PC-3 (cell line): ENCODE results near the gene KLF16.

Experiments
- EZH2phosphoT487 ChIP-seq: fragments of 300-600 bp; sonication (generic); IDR thresholded peaks from 2 replicates; pipeline ENCODE4 v1.6.1; 2018; ENCODE audit warnings: mild to moderate bottlenecking, antibody characterized with exemption, low read length, borderline replicate concordance
- TF ChIP-seq, protein P1 (sequence below): fragments of 300-600 bp; sonication (generic); conservative IDR thresholded peaks from 2 replicates; pipeline ENCODE4 v1.5.1; 2017; ENCODE audit warnings: antibody characterized with exemption, low read depth, mild to moderate bottlenecking, low read length

- no peak for TF ChIP-seq EZH2phosphoT487
- TF ChIP-seq, protein P1, sequence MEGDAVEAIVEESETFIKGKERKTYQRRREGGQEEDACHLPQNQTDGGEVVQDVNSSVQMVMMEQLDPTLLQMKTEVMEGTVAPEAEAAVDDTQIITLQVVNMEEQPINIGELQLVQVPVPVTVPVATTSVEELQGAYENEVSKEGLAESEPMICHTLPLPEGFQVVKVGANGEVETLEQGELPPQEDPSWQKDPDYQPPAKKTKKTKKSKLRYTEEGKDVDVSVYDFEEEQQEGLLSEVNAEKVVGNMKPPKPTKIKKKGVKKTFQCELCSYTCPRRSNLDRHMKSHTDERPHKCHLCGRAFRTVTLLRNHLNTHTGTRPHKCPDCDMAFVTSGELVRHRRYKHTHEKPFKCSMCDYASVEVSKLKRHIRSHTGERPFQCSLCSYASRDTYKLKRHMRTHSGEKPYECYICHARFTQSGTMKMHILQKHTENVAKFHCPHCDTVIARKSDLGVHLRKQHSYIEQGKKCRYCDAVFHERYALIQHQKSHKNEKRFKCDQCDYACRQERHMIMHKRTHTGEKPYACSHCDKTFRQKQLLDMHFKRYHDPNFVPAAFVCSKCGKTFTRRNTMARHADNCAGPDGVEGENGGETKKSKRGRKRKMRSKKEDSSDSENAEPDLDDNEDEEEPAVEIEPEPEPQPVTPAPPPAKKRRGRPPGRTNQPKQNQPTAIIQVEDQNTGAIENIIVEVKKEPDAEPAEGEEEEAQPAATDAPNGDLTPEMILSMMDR, result no peak
Observed at GRCh38 chr19:1911098-1911497, 47.7 kb upstream of the KLF16 start.
